CD4-positive, alpha-beta T cell treated with Interleukin-4 for 4 hours (primary cell): ENCODE data around the gene ZC3H8.

Experiments used
- DNase-seq: peaks from one replicate; pipeline ENCODE4 v3.0.0-alpha.2; 2020

ZC3H8 gene

DNA sequence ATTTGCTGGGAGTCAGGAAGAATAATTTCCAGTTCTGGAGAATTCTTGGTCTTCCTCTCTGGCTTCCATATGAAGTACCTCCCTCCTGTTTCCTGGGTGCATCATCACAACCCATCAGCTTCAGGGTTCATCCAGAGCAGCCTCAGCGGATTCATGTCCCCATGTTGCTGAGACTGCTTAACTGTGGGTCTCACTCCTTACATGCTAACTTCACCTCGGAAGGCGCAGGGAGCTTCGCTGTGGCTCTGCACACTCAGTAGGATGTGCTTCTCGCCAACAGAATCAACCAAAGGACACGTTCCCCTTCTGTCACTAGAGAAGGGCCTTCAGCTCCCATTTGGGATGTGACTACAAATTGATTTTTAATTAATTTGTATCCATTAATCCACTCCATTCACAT, 92.5 kb downstream of the ZC3H8 start:
- no peak for DNase-seq
